ENCODE measurements around the gene ATP6V0D1. TPM values are rescaled to one million over a fixed set of nuclear protein-coding genes. Genes with fewer than 3 reads are reported as not detected.

Gene ATP6V0D1
- polyA plus RNA-seq, 1 donor from 2014 or later, result 188 TPM

GRCh38 chr16:67394155-67395104 is 86.5 kb downstream of the ATP6V0D1 start:
- no peak overlapping the region for H3K9ac ChIP-seq (ENCODE audit: low read length)
- no peaks in the 10 kb centered on the region for H3K36me3 ChIP-seq (ENCODE audit: insufficient read depth, low read length)
- no peak overlapping the region for H3K4me2 ChIP-seq (ENCODE audit: low read length)
- no peaks in the 10 kb centered on the region for H3K79me2 ChIP-seq (replicated peaks; ENCODE audit: insufficient read depth, low read length)
- H3K4me3 ChIP-seq (ENCODE audit: low read length), result no peak overlapping the region
- no peaks in the 10 kb centered on the region for H4K20me1 ChIP-seq (ENCODE audit: insufficient read depth)
- no peak for TF ChIP-seq MXI1 (conservative IDR thresholded peaks at IDR 0.05; ENCODE audit: poor library complexity, severe bottlenecking)
- no peak for TF ChIP-seq TAF1 (IDR thresholded peaks at IDR 0.05; ENCODE audit: low read depth)
- no peak for TF ChIP-seq REST (IDR thresholded peaks at IDR 0.05; ENCODE audit: borderline replicate concordance)
- TF ChIP-seq RAD21 (conservative IDR thresholded peaks at IDR 0.05), result no peak
- TF ChIP-seq CTCF (IDR thresholded peaks at IDR 0.05; ENCODE audit: poor library complexity, severe bottlenecking), result no peak
- TF ChIP-seq EP300 (conservative IDR thresholded peaks at IDR 0.05; ENCODE audit: poor library complexity, severe bottlenecking), result no peak
- no peak for TF ChIP-seq SMC3 (conservative IDR thresholded peaks at IDR 0.05; ENCODE audit: poor library complexity)
- TF ChIP-seq POLR2AphosphoS5 (IDR thresholded peaks at IDR 0.05), result no peak
- no peak for TF ChIP-seq EZH2 (IDR thresholded peaks at IDR 0.05; ENCODE audit: borderline replicate concordance, insufficient read depth, low read length, poor library complexity, severe bottlenecking)
- H2AFZ ChIP-seq (ENCODE audit: low read depth, low read length), result no peak overlapping the region
- H3F3A ChIP-seq (ENCODE audit: insufficient read depth, low read length, poor library complexity, severe bottlenecking), result no peaks in the 10 kb centered on the region
- no peak overlapping the region for H3K27ac ChIP-seq (ENCODE audit: low read length)
- no peaks in the 10 kb centered on the region for H3K9me3 ChIP-seq (ENCODE audit: low read length)
- no peaks in the 10 kb centered on the region for H3K9me2 ChIP-seq (ENCODE audit: insufficient read depth, low read length)
- H3K27me3 ChIP-seq (ENCODE audit: insufficient read depth, low read depth, low read length), result no peaks in the 10 kb centered on the region

GRCh38 chr16:67393788-67394154 is 87.2 kb downstream of the ATP6V0D1 start:
- peak overlapping the region; percentile 50 for H3K4me3 ChIP-seq (ENCODE audit: low read length)
- H3K27ac ChIP-seq (ENCODE audit: low read length), result no peak overlapping the region
- no peak for TF ChIP-seq TAF1 (IDR thresholded peaks at IDR 0.05; ENCODE audit: low read depth)
- no peak for TF ChIP-seq POLR2AphosphoS5 (IDR thresholded peaks at IDR 0.05)
- TF ChIP-seq REST (IDR thresholded peaks at IDR 0.05; ENCODE audit: borderline replicate concordance), result no peak
- TF ChIP-seq SMC3 (conservative IDR thresholded peaks at IDR 0.05; ENCODE audit: poor library complexity), result no peak
- TF ChIP-seq EP300 (conservative IDR thresholded peaks at IDR 0.05; ENCODE audit: poor library complexity, severe bottlenecking), result no peak
- TF ChIP-seq CTCF (IDR thresholded peaks at IDR 0.05; ENCODE audit: poor library complexity, severe bottlenecking), result no peak
- TF ChIP-seq MXI1 (conservative IDR thresholded peaks at IDR 0.05; ENCODE audit: poor library complexity, severe bottlenecking), result no peak
- TF ChIP-seq EZH2 (IDR thresholded peaks at IDR 0.05; ENCODE audit: borderline replicate concordance, insufficient read depth, low read length, poor library complexity, severe bottlenecking), result no peak
- no peak for TF ChIP-seq RAD21 (conservative IDR thresholded peaks at IDR 0.05)
- no peaks in the 10 kb centered on the region for H3F3A ChIP-seq (ENCODE audit: insufficient read depth, low read length, poor library complexity, severe bottlenecking)
- H3K79me2 ChIP-seq (replicated peaks; ENCODE audit: insufficient read depth, low read length), result no peaks in the 10 kb centered on the region
- H4K20me1 ChIP-seq (ENCODE audit: insufficient read depth), result no peaks in the 10 kb centered on the region
- no peaks in the 10 kb centered on the region for H3K36me3 ChIP-seq (ENCODE audit: insufficient read depth, low read length)
- no peaks in the 10 kb centered on the region for H3K9me3 ChIP-seq (ENCODE audit: low read length)
- no peak overlapping the region for H3K9ac ChIP-seq (ENCODE audit: low read length)
- H3K4me2 ChIP-seq (ENCODE audit: low read length), result no peak overlapping the region
- no peaks in the 10 kb centered on the region for H3K27me3 ChIP-seq (ENCODE audit: insufficient read depth, low read depth, low read length)
- H3K9me2 ChIP-seq (ENCODE audit: insufficient read depth, low read length), result no peaks in the 10 kb centered on the region
- H2AFZ ChIP-seq (ENCODE audit: low read depth, low read length), result no peak overlapping the region
